ENCODE results near the gene FBXW8. TPM values are rescaled to one million over a fixed set of nuclear protein-coding genes. Genes with fewer than 3 reads are reported as not detected.

Gene FBXW8
- total RNA-seq, 3 donors from 2014 or later (not counting 1 experiment from before 2014, with no cell fraction given) = 11.5 to 16.0 (median 13.5) TPM

DNA sequence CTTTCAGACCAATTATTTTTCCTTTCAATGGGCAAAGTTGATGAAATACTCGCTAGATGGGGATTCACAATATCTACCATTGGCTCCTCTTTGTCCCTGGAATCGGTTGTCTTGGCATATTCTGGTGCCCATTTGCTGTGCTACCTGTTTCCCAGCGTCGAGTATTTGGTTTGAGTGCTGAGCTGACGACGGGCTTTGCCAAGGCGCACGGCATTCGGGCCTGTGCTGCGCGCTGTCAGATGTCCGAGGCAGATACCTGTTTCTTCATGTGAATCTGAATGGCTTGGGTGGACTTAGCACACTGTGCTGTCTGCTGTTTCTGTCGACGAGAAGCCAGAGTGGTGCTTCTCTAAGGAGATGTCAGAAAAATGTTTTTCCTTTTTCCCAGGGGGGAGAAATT, 107.5 kb downstream of the FBXW8 start:
- H3K27me3 ChIP-seq (ENCODE audit: control insufficient read depth, insufficient read depth, low read length) = no peaks in the 10 kb centered on the region
- no peaks in the 10 kb centered on the region for H3K9me3 ChIP-seq (ENCODE audit: control insufficient read depth, insufficient read depth, low read length)
- WGBS (ENCODE audit: insufficient coverage) = 98% methylated on average over 14 of the region's 14 CpGs
- TF ChIP-seq, protein P1, sequence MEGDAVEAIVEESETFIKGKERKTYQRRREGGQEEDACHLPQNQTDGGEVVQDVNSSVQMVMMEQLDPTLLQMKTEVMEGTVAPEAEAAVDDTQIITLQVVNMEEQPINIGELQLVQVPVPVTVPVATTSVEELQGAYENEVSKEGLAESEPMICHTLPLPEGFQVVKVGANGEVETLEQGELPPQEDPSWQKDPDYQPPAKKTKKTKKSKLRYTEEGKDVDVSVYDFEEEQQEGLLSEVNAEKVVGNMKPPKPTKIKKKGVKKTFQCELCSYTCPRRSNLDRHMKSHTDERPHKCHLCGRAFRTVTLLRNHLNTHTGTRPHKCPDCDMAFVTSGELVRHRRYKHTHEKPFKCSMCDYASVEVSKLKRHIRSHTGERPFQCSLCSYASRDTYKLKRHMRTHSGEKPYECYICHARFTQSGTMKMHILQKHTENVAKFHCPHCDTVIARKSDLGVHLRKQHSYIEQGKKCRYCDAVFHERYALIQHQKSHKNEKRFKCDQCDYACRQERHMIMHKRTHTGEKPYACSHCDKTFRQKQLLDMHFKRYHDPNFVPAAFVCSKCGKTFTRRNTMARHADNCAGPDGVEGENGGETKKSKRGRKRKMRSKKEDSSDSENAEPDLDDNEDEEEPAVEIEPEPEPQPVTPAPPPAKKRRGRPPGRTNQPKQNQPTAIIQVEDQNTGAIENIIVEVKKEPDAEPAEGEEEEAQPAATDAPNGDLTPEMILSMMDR (IDR thresholded peaks at IDR 0.05) = no peak
- no peak overlapping the region for H3K4me3 Mint-ChIP-seq
- no peak overlapping the region for H3K27ac ChIP-seq (ENCODE audit: low read length)
- H3K36me3 Mint-ChIP-seq = peaks cover 9% of the 10 kb centered on the region
- ATAC-seq (no peak), DNase-seq (no peak)
- no peak overlapping the region for H3K4me3 ChIP-seq (ENCODE audit: low read length)
- H3K27ac Mint-ChIP-seq = no peak overlapping the region
- H3K9me3 Mint-ChIP-seq = peaks cover 0 to 2% of the 10 kb centered on the region in 2 donors
- intact Hi-C loops (cut with micrococcal nuclease) = no loop called here
- no peaks in the 10 kb centered on the region for H3K4me1 ChIP-seq (ENCODE audit: control insufficient read depth, insufficient read depth, low read length)
- no peaks in the 10 kb centered on the region for H3K27me3 Mint-ChIP-seq (ENCODE audit: low read depth in 2 of 2)
- H3K4me1 Mint-ChIP-seq = peaks cover 5 to 7% of the 10 kb centered on the region in 2 donors
- peaks cover 6% of the 10 kb centered on the region for H3K36me3 ChIP-seq (ENCODE audit: control insufficient read depth, insufficient read depth, low read length)

DNA sequence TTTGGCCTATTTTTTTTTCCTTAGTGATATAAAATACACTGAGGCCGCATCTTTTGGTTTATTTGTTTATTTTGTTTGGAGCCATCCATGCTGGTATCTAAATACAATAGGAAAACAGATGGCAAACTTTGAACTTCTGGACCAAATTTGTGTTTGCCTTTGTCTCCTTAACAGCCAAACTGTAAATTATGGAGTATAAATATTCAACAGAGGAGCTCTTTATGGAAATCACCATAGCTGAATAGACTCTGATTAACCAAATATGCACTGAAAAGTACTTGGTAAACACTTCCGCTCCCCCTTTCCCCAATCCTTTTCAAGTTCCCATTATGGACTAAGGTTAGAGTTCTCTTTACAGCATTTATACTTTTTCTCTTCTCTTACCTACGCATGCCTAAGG, 107.9 kb downstream of the FBXW8 start:
- TF ChIP-seq, protein P1 (IDR thresholded peaks at IDR 0.05) = no peak
- ATAC-seq = no peak
- peak overlapping the region in 1 of 2 donors; percentile 45 for H3K27ac Mint-ChIP-seq

DNA sequence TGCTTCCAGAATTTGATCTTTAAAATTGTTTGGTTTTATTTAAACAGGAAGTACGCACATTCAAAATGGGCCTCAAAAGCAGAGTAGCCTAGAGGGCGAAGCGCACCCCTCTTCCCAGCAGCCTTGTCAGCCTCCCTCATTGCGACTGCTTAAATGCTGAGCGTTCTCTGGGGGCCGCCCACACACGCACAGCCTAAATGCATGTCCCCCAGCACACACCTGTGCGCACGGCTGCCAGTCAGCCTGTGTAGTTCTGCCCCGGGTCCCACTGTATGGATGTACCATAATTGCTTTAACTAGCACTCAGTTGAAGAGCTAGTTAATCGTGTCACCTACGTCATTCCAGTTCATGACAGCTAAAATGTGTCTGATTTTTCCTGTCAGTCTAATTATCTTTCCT, 109.1 kb downstream of the FBXW8 start:
- Histone ChIP-seq H3K9me3 (ENCODE audit: control insufficient read depth, insufficient read depth, low read length) (no peaks in the 10 kb centered on the region), H3K4me1 (ENCODE audit: control insufficient read depth, insufficient read depth, low read length) (no peaks in the 10 kb centered on the region), H3K27me3 (ENCODE audit: control insufficient read depth, insufficient read depth, low read length) (no peaks in the 10 kb centered on the region), H3K4me3 (ENCODE audit: low read length) (no peak overlapping the region), H3K36me3 (ENCODE audit: control insufficient read depth, insufficient read depth, low read length) (peaks cover 15% of the 10 kb centered on the region), H3K27ac (ENCODE audit: low read length) (no peak overlapping the region)
- H3K4me1 Mint-ChIP-seq = peaks cover 5 to 7% of the 10 kb centered on the region in 2 donors
- H3K4me3 Mint-ChIP-seq = no peak overlapping the region
- no peak for DNase-seq
- TF ChIP-seq, protein P1 (IDR thresholded peaks at IDR 0.05) = no peak
- peaks cover 9% of the 10 kb centered on the region for H3K36me3 Mint-ChIP-seq
- no peaks in the 10 kb centered on the region for H3K9me3 Mint-ChIP-seq
- intact Hi-C loops (cut with micrococcal nuclease) = no loop called here
- H3K27ac Mint-ChIP-seq = no peak overlapping the region
- 95% methylated on average over 12 of the region's 12 CpGs for WGBS (ENCODE audit: insufficient coverage)
- no peaks in the 10 kb centered on the region for H3K27me3 Mint-ChIP-seq (ENCODE audit: low read depth in 2 of 2)
- ATAC-seq = peak in 1 of 3 donors; percentile 37

More for the DNA sequence above, 107.9 kb downstream of the FBXW8 start:
- Mint-ChIP-seq H3K36me3 (peaks cover 9% of the 10 kb centered on the region), H3K4me3 (no peak overlapping the region), H3K27me3 (ENCODE audit: low read depth in 2 of 2) (no peaks in the 10 kb centered on the region), H3K9me3 (peaks cover 0 to 2% of the 10 kb centered on the region in 2 donors), H3K4me1 (peaks cover 5 to 7% of the 10 kb centered on the region in 2 donors)
- H3K4me1 ChIP-seq (ENCODE audit: control insufficient read depth, insufficient read depth, low read length) = no peaks in the 10 kb centered on the region
- H3K9me3 ChIP-seq (ENCODE audit: control insufficient read depth, insufficient read depth, low read length) = no peaks in the 10 kb centered on the region
- no peak overlapping the region for H3K4me3 ChIP-seq (ENCODE audit: low read length)
- WGBS (ENCODE audit: insufficient coverage) = 94% methylated on average over 3 of the region's 3 CpGs
- H3K27me3 ChIP-seq (ENCODE audit: control insufficient read depth, insufficient read depth, low read length) = no peaks in the 10 kb centered on the region
- intact Hi-C loops (cut with micrococcal nuclease) = no loop called here
- no peak for DNase-seq
- peaks cover 9% of the 10 kb centered on the region for H3K36me3 ChIP-seq (ENCODE audit: control insufficient read depth, insufficient read depth, low read length)
- H3K27ac ChIP-seq (ENCODE audit: low read length) = no peak overlapping the region

DNA sequence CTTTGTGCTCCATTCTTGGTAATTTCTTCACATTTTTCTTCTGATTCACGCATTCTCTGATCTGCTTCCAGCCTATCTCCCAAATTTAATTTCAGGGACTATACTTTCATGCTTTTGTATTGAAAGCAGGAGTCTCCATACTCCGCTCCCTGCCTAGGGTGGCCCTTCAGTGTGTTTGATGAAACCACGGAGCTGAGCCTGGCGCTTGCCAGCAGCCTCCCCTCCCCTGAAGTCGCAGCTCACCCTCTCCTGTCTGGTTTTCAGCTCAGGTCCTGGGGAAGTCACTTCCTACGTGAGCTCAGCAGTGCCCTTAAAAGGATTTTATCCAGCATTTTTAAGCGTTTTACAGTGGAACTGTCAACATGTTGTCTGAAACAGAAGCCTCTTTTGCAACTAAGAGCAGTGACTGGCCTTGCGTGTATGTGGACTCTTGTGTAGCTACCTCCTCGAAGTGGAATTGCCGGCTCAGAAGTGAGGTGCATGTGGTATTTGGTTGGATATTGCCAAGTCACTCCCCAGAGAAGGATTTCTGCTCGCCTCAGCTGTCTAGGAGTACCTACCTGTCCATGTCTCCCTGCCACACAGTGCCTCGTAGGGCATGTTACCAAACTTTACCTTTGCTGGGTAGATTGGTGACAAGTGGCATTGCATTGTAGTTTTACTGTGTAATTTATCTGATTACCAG, 109.9 kb downstream of the FBXW8 start:
- intact Hi-C loops (cut with micrococcal nuclease) = no loop called here
- Histone ChIP-seq H3K4me3 (ENCODE audit: low read length) (no peak overlapping the region), H3K27ac (ENCODE audit: low read length) (no peak overlapping the region), H3K36me3 (ENCODE audit: control insufficient read depth, insufficient read depth, low read length) (peaks cover 21% of the 10 kb centered on the region), H3K4me1 (ENCODE audit: control insufficient read depth, insufficient read depth, low read length) (peaks cover 4% of the 10 kb centered on the region), H3K27me3 (ENCODE audit: control insufficient read depth, insufficient read depth, low read length) (no peaks in the 10 kb centered on the region), H3K9me3 (ENCODE audit: control insufficient read depth, insufficient read depth, low read length) (no peaks in the 10 kb centered on the region)
- H3K4me1 Mint-ChIP-seq = peaks cover 6 to 11% of the 10 kb centered on the region in 2 donors
- H3K9me3 Mint-ChIP-seq = no peaks in the 10 kb centered on the region
- H3K27ac Mint-ChIP-seq = no peak overlapping the region
- WGBS (ENCODE audit: insufficient coverage) = 91% methylated on average over 12 of the region's 12 CpGs
- no peak for DNase-seq
- no peaks in the 10 kb centered on the region for H3K27me3 Mint-ChIP-seq (ENCODE audit: low read depth in 2 of 2)
- TF ChIP-seq, protein P1 (IDR thresholded peaks at IDR 0.05) = no peak
- no peak overlapping the region for H3K4me3 Mint-ChIP-seq
- peaks cover 4% of the 10 kb centered on the region for H3K36me3 Mint-ChIP-seq
- ATAC-seq = no peak
